Jurkat, Clone E6-1 (cell line): ENCODE measurements around the gene MRAP. TPM values are rescaled to one million over a fixed set of nuclear protein-coding genes. Genes with fewer than 3 reads are reported as not detected.
"Not testable (repeated sequence)": the region's sequence is repeated elsewhere in the genome, so short reads cannot be mapped to it uniquely, and the experiment has no call there.

Experiments used
- DNase-seq: peaks from one replicate; pipeline ENCODE4 v3.0.0-alpha.2; 2011; ENCODE audit warnings: low read depth, low spot score
- H3K4me3 ChIP-seq: 2 replicates; pipeline ENCODE4 v1.5.1; 2011; ENCODE audit warnings: mild to moderate bottlenecking, low read length, control low read depth, moderate library complexity
- polyA plus RNA-seq: library from polyadenylated mRNA; unstranded; fragments of >200 nt; gene quantifications from one replicate; pipeline ENCODE4 v1.2.1, GENCODE V29; 2012; ENCODE audit warnings: missing spikeins; ENCODE audit not compliant: insufficient read length, insufficient read depth

MRAP gene
- not detected for polyA plus RNA-seq

GRCh38 chr21:32298658-32299081, at the start of gene MRAP:
TSS of gene MRAP (plus strand) at chr21:32298855. CDS start at chr21:32298972, 117 bp downstream.
- H3K4me3 ChIP-seq, result no peak within 1 kb of the TSS
- no peak for DNase-seq

DNA sequence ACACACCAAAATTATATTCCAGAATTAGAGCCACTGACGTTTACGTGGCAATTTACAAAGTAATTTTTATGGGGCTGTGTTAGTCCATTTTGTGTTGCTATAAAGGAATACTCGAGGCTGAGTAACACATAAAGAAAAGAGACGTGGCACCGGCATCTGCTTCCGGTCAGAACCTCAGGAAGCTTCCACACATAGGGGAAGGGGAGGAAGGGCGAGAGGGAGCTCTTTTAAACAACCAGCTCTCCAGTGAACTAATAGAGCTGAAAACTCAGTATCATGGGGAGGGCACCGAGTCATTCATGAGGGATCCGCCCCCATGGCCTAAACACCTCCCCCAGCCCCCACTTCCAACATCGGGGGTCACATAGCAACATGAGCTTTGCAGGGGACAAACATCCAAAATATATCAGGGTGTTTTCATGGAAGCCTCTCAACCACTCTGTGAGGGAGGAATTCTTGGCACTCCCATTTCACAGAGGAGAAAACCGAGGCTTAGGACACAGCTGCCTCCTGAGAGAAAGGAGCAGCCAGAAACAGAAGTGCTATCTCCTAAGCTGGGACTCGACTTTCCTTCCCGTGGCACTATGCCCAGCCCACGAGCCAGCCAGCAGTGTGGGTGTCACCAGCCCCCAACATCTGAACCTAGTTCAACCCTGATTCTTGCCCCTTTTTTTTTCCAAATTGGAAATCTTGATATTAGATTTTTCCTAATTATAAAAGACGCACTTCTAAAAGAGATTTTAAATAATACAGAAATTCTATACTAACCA, 49.0 kb upstream of the MRAP start:
- H3K4me3 ChIP-seq, result no peak overlapping the region
- DNase-seq, result no peak

- no peak for DNase-seq
- H3K4me3 ChIP-seq, result no peak overlapping the region
These were observed 46.5 kb upstream of the MRAP start for GRCh38 chr21:32252136-32252535.

GRCh38 chr21:32253215-32253641, 45.4 kb upstream of the MRAP start:
- no peak for DNase-seq
- H3K4me3 ChIP-seq, result no peak overlapping the region

DNA sequence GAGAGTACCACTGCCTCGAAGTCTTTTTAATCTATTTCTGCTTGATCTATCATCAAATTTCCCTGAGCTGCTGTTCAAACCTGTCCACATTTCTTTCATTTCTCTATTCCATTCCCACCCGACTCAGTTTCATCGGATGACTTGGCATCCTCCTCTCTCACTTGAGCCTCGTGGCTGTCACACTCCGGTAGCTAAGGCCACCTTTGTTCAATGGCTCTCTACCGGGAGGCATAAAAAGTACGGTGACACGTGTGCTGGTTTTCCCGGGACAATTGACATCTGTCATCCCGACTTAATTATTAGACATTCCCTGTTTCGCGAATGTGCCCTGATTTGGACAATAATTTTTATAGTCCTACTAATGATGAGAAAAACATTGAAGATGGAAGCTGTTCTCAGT, 42.4 kb upstream of the MRAP start:
- DNase-seq, result no peak
- H3K4me3 ChIP-seq, result no peak overlapping the region

DNA sequence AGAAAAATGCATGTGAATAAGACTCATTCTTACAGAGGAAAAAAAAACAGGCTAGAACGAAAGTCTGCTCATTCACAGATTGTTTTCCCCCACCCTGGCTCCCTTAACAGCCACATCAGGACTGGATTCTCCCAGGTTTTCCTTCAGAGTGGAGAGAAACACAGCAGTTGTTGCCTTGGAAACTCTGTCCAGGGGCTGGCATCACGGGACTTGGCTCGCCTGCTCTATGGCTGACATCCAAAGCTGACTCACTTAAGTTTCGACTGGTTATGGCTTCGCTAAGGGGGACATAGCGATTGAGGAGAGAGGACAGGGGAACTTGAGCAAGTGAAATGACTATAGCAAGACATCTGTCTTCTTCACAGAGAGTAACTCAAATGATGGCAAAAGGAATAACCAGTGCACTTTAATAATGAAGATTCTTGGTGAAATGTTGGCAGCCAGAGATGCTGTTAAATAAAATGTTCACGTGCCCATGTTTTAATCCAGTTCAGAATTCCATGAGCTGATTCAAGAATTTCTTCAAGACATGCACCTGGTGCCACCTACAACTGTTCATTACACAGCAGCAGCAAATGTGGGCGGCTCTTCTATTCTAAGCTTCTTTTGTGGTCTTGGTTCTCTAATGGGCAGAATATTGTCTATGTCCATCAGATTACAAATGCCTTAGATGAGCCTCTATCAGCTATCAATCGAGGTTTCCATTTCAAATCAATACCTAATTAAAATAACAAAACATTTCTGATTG, 41.6 kb upstream of the MRAP start:
- DNase-seq, result no peak
- no peak overlapping the region for H3K4me3 ChIP-seq

GRCh38 chr21:32257962-32258785, 40.5 kb upstream of the MRAP start:
- H3K4me3 ChIP-seq, result no peak overlapping the region
- DNase-seq, result peak; percentile 62

GRCh38 chr21:32258786-32259048, 39.9 kb upstream of the MRAP start:
- DNase-seq, H3K4me3 ChIP-seq: not testable (repeated sequence)

DNA sequence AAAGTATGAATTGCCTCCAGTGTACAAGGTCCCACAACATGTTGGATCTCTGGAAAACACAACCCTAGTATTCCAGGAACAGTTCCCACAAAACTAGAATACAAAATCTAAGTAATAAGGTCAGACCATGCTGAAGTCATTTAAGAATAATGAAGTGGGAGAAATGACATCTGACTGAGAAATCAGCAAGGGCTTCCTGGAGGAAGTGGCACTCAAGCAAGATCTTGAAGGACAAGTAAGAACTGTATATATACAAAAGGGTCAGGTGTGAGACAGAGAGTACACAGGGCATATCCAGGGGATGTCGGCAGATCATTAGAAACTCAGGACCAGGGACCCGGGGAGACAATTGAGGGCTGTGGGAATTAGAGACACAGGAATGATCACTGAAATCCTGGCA, 38.5 kb upstream of the MRAP start:
- DNase-seq, result no peak
- H3K4me3 ChIP-seq, result no peak overlapping the region

- no peak overlapping the region for H3K4me3 ChIP-seq
- DNase-seq, result no peak
These were observed 36.7 kb upstream of the MRAP start for GRCh38 chr21:32261929-32262328.

- not testable (repeated sequence) for DNase-seq, H3K4me3 ChIP-seq
These were observed 33.3 kb upstream of the MRAP start for GRCh38 chr21:32265321-32265720.

DNA sequence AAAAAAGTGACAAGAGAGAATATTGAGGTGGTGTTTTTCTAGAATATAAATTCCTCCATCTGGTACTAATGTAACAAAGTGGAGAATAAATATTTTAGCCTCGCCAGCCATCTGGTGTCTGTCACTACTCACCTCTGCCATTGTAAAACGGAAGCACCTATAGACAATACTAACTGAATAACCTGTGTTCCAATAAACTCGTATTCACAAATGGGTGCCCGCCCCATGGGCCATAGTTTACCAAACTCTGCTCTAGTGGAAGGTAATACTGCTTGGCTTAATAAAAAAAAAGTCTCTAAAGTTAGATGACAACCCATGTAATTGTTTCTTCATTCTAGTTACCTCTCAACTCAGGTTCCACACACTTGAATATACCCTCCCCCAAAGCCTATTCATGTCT, 27.9 kb upstream of the MRAP start:
- H3K4me3 ChIP-seq, result no peak overlapping the region
- DNase-seq, result no peak

GRCh38 chr21:32276671-32277070, 22.0 kb upstream of the MRAP start:
- no peak for DNase-seq
- H3K4me3 ChIP-seq, result no peak overlapping the region

DNA sequence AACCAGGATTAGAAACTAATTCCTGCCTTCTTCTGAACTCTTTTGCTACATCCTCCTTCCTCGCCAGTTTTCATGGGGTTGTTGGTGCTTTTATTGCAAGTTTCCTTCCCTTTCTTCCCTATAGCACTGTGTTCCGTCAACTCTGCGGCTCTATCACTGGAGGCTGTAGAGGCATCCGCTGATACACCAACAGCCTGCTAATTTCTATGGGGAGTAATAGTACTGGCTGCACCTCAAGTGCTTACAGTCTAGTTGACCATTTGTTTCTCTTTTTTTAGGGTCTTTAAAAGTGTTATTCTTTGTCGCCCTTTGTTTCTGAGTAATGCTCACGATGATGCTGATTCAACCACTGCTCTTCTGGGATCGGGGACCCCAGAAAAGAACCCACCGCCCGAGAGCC, 20.6 kb upstream of the MRAP start:
- DNase-seq, result no peak
- peak overlapping the region; percentile 86 for H3K4me3 ChIP-seq

GRCh38 chr21:32278518-32279376, 19.9 kb upstream of the MRAP start, which contains the start of gene MIS18A:
TSS of gene MIS18A (minus strand) at chr21:32279049. CDS start at chr21:32279014, 35 bp downstream.
- H3K4me3 ChIP-seq, result peak within 1 kb of the TSS; percentile 86
- DNase-seq, result peak; percentile 84

DNA sequence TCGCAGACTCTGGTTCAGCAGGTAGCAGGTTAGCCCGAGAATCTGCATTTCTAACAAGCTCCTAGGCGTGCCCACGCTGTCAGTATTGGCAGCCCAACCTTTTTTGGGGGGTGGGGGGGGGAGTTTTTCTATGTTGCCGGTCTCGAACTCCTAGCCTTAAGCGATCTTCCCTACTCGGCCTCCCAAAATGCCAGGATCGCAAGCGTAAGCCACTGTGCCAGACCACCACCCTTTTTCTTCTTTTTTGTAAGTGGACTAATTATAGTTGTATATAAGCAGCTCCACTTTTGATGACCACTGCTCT, 19.3 kb upstream of the MRAP start:
- H3K4me3 ChIP-seq, result peak overlapping the region; percentile 86
- no peak for DNase-seq

DNA sequence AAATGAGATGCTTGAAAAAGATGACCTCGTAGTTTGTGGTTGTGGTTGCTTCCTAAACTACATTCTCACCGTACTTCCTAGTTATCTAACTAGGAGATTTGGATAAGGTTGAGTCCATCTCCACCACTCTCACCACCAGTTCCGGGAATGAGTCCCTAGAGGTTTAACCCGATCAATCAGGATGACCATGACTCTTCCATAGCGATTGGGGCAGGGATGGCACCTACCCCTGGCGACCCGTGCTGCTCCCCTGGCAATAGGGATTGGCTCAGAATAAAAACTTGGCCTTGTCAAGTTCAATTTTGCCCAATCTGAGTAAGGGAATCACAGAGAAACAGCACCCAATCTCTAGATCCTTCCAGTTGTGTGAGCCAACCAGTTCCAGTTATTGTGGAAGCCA, 17.1 kb upstream of the MRAP start:
- H3K4me3 ChIP-seq, result no peak overlapping the region
- no peak for DNase-seq

- DNase-seq, result no peak
- H3K4me3 ChIP-seq, result no peak overlapping the region
These were observed 15.7 kb upstream of the MRAP start for GRCh38 chr21:32282992-32283391.

- H3K4me3 ChIP-seq, result no peak overlapping the region
- no peak for DNase-seq
These were observed 13.2 kb upstream of the MRAP start for GRCh38 chr21:32285476-32285875.
